HG02973 (cell line): ENCODE measurements around the gene MARCHF11.

Experiments
- ATAC-seq: cut with Tn5 transposase; IDR thresholded peaks from one replicate; pipeline ENCODE4 v1.9.1; 2021; ENCODE audit warnings: moderate library complexity; ENCODE audit not compliant: unreplicated experiment

The MARCHF11 gene

DNA sequence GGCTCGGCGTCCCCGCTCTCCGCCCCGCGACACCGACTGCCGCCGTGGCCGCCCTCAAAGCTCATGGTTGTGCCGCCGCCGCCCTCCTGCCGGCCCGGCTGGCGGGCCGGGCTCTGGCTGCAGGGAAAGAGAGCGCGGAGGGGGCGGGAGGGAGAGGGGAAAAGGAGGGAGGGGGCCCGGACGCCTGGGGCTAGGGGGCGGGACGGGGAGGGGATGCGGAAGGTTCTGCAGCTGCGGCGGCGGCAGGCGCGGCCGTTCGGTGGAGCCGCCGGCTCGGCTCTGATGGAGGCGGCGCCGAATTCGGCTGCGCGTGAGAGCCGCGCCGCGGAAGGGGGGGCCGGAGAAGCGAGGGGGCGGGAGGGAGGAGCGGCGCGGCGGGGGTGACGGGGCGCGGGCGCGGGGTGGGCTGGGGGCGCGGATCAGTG, at the start of gene MARCHF11:
Gene MARCHF11 (minus strand): TSS at position 281 of the 425 bp plus-strand sequence. CDS start 216 bp downstream, at position 65.
- ATAC-seq = no peak

GRCh38 chr5:16225927-16226326, 46.3 kb upstream of the MARCHF11 start:
- ATAC-seq = no peak

DNA sequence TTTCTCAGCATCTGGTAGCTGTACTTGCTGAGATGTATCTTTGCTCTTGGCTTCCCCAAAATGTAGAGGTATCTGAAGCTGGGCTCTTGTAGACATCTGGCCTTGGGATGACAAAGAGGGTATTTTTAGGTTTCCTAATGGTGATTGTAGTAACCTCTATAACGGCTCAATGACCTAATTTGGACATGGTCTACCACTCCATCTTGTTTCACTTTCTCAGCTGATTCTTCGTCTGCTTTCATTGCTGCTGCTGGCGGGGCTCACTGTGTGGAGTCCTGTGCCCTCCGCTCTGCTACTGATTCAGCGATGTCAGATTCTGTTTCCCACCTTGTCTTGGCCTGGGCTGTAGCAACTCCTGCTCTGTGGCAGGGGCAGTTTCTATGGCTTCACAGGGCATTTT, 12.7 kb upstream of the MARCHF11 start:
- no peak for ATAC-seq

DNA sequence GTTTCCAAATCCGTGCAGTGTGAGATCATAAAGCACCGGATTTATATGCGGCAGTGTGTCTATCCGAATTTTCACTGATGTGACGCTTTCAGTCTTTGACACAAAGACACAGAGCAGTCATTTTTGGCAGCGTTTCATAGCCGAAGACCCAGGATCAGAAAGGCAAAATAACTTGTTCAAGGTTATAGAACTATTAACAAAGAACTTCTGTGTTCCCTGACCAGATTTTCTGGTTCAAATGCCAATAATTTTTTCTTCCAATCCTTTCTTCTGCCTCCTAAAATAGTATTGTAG, 1.1 kb upstream of the MARCHF11 start:
- no peak for ATAC-seq

DNA sequence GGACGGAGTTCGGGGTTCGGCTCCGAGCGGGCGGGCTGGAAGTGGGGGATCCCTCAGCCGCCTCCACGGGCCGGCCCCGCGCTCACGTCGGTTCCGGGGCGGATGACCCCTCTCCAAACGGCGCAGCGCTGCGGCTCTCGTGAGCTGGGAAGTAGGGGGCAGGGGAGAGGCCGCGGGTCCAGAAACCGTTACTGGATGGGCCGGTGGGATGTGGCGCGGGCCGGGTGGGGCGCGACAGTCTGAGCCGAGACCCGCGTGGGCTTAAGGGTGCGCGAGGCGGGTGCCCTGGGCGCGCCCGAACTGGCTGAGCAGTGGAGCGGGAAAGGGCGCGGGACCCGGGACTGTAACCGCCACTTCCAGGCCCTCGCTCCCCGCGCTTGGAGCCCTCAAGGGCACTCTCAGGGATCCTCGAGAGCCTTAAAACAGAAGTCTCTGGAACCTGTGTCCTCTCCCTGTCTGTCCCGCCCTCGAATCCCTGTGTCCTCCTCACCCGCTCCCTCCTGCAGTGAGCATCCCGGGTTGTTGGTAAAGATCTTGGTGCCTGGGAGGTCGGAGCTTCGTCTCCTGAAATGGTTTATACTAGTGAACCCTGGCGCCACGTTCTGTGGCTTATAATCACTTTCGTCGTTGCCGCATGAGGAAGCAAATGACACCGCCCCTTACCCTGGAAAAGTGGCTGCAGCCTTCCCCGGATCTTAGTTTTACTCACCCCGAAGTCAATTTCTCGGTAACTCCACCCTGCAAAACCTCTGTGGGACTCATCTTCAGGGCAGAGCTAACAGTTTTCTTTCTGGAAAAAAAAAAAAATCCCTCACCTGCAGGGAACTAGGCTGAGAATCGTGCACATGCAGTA, 571 bp upstream of the MARCHF11 start:
- no peak for ATAC-seq

GRCh38 chr5:16178745-16179372, 732 bp downstream of the MARCHF11 start:
- ATAC-seq = no peak

DNA sequence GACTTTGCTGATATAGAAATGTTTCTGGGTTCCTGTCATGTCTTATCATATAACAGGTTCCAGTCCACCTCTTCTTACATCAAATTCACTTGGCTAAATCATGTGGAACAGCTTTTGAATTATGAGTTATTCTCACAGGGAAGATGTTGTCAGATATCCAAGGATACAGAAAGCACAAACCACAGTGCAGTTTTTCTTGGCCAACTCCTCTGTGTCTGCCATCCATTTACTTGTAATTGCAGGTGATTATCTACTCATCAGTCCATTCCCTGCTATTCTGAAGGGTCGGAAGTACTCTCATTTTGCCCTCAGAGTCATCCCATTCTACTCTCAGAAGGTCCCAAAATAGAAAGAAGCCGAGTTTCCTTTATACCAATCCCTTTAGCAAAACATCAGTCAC, 10.0 kb downstream of the MARCHF11 start:
- no peak for ATAC-seq

DNA sequence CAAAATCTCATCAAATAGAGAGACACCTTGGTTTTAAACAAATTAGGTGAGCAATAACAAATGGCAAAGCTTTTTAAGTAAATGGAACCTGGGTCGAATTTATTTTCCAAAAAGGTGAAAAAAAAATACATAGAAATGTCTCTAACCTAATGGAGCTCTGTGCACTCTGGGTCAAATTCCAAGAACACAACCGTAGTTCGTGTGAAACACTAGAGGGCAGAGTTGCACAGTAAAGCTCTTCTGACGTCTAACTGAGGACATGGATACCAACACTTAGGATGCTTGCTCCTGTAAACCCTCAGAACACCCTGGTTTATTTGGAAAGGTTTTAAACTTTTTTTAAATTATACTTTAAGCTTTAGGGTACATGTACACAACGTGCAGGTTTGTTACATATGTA, 18.9 kb downstream of the MARCHF11 start:
- peak; percentile 78 for ATAC-seq

GRCh38 chr5:16159636-16160035, 20.0 kb downstream of the MARCHF11 start:
- ATAC-seq = no peak

- no peak for ATAC-seq
These were observed 23.4 kb downstream of the MARCHF11 start for GRCh38 chr5:16156152-16156551.

DNA sequence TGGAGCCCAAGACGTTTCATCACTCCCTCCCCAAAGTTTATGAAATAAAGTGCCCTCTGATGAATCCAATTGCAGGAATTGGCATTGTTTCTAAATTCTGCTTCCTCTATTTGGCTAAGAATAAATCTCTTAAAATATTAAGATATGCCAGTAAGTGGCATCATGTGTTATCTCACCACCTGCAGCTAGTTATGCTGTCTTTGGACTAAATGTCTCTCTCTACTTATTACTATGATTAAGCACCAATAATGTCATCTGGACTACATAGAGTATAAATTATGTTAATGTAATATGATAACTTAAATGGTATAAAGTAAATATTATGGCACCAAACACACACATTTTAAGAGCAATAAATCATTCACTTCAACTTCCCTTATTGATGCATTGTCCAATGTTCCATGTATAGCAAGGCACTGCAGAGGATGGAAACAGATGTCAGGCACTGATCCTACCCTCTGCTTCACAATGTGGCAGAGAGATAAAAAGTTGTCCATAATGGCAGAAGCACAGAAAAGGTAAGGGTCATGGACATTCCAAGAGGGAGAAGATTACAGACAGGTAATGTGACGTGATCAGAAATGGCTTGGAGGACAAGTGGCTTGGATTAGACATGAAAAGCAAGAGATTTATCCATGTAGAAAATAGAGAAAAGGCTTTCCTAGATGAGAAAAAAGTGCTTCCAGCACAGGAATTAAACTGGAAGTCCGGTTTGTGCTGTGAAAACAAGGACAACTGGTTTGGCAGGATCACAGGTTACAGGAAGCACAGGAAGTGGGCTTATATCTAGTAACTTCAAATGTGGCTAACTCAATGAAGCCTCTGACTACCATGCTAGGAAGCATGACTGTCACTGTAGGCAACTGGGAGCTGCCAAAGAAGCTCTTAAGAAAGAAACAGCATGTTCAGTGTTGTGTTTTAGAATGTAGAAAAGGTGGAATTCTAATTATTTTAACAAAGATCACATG, 26.7 kb downstream of the MARCHF11 start:
- no peak for ATAC-seq

GRCh38 chr5:16149621-16150020, 30.0 kb downstream of the MARCHF11 start:
- no peak for ATAC-seq

DNA sequence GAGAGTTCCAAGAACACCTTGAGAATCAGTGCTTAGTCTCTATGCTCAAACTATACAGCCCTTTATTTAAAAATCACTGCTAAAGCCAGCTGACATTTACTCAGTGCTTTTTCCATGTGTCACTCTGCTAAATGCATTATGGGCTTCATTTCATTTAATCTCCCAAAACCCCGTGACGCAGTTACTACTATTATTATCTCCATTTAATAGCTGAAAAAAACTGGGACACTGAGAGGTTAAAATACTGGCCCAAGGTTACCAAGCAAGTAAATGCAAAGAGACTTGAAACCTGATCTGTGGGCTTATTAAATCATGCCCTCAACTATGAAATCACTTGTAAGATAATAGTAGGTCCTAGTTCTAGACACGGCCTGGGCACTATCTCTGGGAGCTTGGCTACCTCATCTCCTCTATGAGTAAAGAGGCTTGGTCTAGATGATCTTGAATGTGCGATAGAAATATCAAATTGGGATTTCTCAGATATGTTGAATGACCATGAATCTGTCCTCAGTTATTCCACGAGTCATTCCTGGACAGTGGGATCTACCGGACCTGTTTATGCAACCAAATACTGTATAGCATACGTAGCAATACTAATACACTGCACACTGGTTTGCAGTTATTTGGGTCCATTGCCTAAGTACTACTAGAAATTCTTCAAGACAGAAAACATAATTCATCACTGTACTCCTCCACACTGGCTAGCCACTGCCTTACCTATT, 32.3 kb downstream of the MARCHF11 start:
- ATAC-seq = no peak

DNA sequence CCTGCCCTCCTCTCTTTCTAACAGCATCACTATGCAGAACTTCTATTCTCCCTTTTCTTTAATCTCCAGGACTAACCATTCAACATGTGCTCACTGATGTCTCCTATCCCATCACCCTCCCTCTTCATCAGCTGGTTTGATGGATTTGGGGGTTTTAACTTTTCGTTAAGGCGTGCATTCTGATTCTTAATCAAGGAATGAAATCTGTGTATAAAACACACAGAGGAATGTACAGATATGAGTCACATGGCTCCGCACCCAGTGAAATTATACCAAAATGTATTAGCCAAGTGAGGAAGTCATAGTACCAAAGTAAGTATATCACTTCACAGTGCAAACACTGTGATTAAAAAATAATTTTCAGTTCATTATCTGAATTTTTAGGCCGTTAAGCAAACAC, 35.2 kb downstream of the MARCHF11 start:
- no peak for ATAC-seq

- ATAC-seq = no peak
These were observed 36.1 kb downstream of the MARCHF11 start for GRCh38 chr5:16143361-16144049.

GRCh38 chr5:16140944-16141343, 38.6 kb downstream of the MARCHF11 start:
- ATAC-seq = no peak

GRCh38 chr5:16140417-16140816, 39.2 kb downstream of the MARCHF11 start:
- no peak for ATAC-seq

- no peak for ATAC-seq
These were observed 42.4 kb downstream of the MARCHF11 start for GRCh38 chr5:16137177-16137576.

DNA sequence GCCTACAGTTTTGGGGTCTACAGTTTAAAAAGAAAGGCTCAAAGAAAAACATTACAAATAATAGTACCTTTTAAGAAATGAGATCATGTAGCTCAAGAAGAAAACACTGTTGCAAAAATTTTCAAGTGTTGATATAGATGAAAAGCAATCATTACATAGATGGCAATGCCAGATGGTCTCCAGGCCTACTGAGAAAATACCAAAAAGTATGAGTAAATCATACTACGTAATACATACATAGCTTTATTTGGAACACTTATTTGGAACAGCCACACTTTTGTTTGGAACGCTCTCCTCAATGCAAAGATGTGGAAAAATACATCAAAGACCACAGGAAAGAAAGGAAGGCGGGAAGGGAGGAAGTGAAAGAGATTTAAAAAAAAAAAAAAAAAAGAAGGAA, 44.1 kb downstream of the MARCHF11 start:
- no peak for ATAC-seq

DNA sequence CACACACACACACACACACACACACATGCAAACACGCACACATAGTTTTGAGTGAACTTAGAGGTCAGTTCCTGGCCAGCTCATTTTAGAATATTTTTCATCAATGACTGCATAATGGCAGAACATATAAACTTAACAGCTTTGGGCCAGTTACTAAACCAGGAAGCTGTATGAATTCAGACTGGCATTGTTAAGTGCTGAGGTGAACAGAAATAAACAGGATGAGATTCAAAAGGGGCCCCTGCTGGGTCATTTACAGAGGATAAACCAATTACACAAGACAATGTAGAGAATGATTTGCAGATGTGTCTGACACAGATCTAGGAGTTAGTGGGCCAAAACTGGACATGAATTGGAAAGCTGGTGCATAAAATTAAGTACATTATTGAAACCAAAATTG, 44.6 kb downstream of the MARCHF11 start:
- no peak for ATAC-seq
